ENCODE results near the gene TCIRG1. TPM values are rescaled to one million over a fixed set of nuclear protein-coding genes. Genes with fewer than 3 reads are reported as not detected.

TCIRG1 gene
- total RNA-seq, 2 donors from 2014 or later = 187 to 207 TPM

DNA sequence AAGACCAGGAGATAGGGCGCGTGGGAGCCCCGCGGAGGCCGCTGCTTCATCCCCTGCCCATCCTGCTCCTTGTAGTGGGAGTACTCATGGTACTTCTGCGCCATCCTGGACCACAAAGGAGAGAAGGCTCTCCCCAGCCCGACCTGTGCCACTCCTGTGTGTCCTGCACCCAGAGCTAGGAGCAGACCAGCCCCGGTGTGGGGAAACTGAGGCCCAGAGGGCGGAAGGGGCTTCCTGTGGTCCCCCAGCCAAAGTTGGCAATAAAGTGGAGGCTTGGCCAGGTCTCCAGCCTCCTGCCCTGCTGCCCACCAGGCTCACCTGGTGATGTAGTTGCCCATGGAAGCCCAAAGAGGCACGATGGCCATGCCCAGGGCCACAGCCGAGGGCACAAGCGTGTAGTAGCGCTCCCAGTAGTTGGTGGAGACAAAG, 39.6 kb upstream of the TCIRG1 start:
- no peaks in the 10 kb centered on the region for H3K27me3 Mint-ChIP-seq

DNA sequence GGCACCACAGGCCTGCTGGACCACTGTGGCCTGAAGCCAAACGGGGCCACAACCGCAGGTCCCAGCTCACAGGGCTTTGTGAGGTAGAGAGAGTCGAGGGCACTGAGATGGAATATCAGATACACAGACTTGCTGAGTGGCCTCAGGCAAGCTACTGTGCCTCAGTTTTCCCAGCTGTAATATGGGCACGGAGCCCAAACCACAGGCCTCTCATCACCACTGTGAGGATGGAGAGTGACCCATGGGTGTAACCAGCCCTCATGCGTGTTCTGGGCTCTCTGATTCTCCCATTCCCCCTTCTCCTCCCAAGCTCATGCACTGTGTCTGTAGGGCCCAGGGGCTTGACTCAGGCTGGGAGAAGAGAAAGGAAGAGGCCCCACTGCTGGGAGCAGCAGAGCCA, 39.1 kb upstream of the TCIRG1 start:
- ATAC-seq (no peak), DNase-seq (no peak)
- no peaks in the 10 kb centered on the region for H3K36me3 Mint-ChIP-seq (ENCODE audit: low read depth)

More for the DNA sequence above, 39.6 kb upstream of the TCIRG1 start:
- H3K9me3 ChIP-seq (ENCODE audit: control insufficient read depth, low read length, poor library complexity, severe bottlenecking) = no peaks in the 10 kb centered on the region
- no peak for DNase-seq
- H3K4me3 Mint-ChIP-seq = no peak overlapping the region
- H3K36me3 Mint-ChIP-seq (ENCODE audit: low read depth) = no peaks in the 10 kb centered on the region
- peaks cover 24% of the 10 kb centered on the region for H3K4me1 Mint-ChIP-seq
- no peak overlapping the region for H3K27ac Mint-ChIP-seq
- no peak for ATAC-seq

DNA sequence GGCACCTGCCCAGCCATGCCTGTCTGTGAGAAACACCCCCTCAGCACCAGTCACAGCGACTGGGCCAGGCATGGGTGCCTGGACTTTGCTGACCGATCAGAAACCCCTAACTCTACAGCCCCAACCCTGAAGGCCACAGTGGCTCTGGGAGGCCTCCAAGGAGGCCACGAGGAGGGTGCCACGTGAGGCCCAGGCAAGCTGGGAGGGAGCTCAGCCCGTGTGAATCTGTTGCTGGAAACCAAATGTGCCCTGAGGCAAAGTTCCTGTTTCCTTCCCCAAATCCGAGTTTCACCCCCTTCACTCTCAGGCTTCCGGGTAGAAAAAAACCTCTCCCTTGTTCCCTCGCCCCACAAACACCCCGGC, 36.3 kb upstream of the TCIRG1 start:
- Mint-ChIP-seq H3K27ac (peak overlapping the region; percentile 41), H3K4me1 (peaks cover 16% of the 10 kb centered on the region), H3K27me3 (no peaks in the 10 kb centered on the region), H3K4me3 (peak overlapping the region; percentile 75), H3K36me3 (ENCODE audit: low read depth) (no peaks in the 10 kb centered on the region)
- no peak for DNase-seq
- ATAC-seq = no peak
- H3K9me3 ChIP-seq (ENCODE audit: control insufficient read depth, low read length, poor library complexity, severe bottlenecking) = no peaks in the 10 kb centered on the region

More for the DNA sequence above, 39.1 kb upstream of the TCIRG1 start:
- Mint-ChIP-seq H3K4me1 (peaks cover 22% of the 10 kb centered on the region), H3K27ac (peak overlapping the region; percentile 24), H3K27me3 (no peaks in the 10 kb centered on the region), H3K4me3 (no peak overlapping the region)
- H3K9me3 ChIP-seq (ENCODE audit: control insufficient read depth, low read length, poor library complexity, severe bottlenecking) = no peaks in the 10 kb centered on the region

DNA sequence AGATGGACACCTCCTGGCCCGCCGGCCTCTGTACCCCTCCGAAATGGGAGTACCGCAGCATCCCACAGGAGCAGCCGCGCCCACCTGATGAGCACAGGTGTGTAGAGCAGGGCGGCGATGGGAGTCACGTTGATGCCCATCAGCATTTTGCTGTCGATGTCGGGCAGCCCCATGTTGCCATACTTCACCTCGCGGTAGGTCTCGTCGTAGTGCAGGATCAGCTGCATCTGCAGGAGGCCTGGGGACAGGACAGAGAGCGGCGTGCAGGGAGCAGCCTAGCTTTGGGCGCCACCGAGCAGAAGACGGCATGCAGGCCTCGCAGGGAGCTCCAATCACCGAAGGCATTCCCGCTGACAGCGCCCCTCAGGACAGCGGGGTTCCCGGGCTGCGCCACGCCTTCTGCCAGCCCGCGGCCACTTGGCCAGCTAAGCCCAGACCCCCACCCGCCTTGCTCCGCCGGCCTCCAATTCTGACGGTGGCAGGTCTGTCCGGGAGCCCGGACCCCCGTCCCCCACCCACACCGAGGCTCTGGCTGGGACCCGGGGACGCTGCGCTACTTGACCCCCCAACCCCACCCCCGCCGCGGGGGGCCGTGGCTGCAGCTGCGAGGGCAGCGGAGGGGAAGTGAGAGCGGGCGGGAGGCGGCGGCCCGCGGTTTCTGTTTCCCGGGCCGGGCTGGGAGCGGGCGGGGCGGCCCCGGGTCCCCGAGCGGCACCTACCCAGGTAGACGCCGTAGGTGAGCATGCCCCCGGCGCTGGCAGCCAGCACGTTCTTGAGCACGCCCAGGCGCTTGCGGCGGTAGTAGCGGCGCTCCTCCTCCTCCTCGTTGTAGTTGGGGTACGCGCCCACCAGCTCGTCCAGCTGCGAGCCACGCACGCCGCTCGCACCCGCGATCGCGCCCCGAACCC, 35.6 kb upstream of the TCIRG1 start:
- peak; percentile 47 to 49 (median 48) for DNase-seq
- H3K4me3 Mint-ChIP-seq = peak overlapping the region; percentile 91
- H3K36me3 Mint-ChIP-seq (ENCODE audit: low read depth) = no peaks in the 10 kb centered on the region
- peaks cover 14% of the 10 kb centered on the region for H3K4me1 Mint-ChIP-seq
- no peaks in the 10 kb centered on the region for H3K9me3 ChIP-seq (ENCODE audit: control insufficient read depth, low read length, poor library complexity, severe bottlenecking)
- no peaks in the 10 kb centered on the region for H3K27me3 Mint-ChIP-seq
- ATAC-seq = peak; percentile 84
- H3K27ac Mint-ChIP-seq = peak overlapping the region; percentile 41

DNA sequence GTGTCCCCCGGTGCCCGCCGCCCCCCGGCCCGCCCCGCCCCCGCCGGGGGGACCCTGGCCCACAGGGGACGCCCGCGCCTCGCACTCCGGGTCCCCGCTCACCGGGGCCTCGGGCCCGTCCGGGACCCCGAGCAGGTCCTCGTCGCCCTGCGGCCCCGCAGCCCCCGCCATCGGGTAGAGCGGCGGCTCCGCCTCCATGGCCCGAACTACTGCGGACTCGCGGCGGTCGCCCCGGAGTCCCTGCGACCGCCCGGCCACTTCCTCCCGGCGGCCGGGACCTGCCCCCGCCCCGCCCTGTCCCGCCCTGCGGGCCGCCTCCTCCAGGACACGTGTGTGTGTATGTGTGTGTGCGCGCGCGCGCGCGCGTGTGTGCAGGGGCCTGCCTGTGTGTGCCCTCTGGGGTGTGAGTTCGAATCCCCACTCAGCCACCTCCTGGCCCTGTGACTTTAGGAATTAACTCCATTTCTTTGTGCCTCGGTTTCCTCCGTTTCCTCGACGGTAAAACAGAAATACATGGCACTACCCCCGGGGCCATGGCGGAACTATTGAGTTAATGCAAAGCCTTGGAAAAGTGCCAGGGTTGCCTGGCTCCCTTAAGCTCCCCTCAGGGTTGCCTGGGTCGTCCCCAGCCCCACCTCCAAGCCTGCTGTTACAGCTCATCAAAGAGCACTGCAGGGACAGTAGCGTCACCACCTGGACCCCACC, 34.8 kb upstream of the TCIRG1 start, which contains the start of gene UNC93B1:
Gene UNC93B1, minus strand, starts transcription at position 252 of the 705 bp plus-strand sequence. Its CDS starts 54 bp downstream, at position 198.
- ATAC-seq = peak; percentile 88
- H3K27ac Mint-ChIP-seq = peak within 1 kb of the TSS; percentile 77
- peak within 1 kb of the TSS; percentile 91 for H3K4me3 Mint-ChIP-seq

DNA sequence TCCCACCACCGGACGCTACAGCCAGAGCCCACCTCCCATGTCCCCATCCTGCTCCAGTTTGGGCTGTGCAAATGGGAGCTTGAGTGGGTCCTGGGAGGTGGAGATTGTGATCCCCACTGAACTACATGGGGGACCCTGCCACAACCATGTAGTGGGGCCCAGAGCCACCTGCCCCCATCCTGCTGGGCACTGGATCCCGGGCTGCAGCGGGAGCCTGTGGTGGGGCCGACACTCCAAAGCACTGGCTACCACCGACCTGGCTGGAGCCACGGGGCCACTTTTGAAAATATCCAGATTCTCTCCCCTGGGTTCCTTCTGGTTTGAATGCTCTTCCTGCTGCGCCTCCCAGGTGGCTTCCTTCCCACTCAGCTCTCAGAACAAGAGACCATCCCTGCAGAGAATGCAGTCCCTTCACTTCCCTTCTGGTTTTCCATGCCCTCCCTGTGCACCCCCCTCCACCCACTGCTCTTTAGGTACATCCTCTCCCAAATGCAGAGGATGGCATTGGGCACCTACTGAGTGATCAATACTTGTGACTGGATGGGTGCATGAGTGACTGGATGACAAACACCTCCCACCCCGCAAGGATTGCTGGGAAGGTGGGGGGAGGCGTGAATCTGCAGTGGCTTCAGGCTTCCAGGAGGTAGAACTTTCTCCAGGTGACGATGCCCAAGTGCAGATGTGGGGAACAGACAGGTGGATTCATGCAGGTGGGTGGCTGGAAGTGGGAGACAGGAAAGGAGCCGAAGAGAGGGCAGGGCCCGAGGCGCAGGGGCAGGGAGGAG, 34.1 kb upstream of the TCIRG1 start:
- ATAC-seq = no peak
- no peak for DNase-seq
- H3K9me3 ChIP-seq (ENCODE audit: control insufficient read depth, low read length, poor library complexity, severe bottlenecking) = no peaks in the 10 kb centered on the region
- Mint-ChIP-seq H3K36me3 (ENCODE audit: low read depth) (no peaks in the 10 kb centered on the region), H3K4me1 (peaks cover 13% of the 10 kb centered on the region), H3K27me3 (peaks cover 6% of the 10 kb centered on the region), H3K27ac (peak overlapping the region; percentile 77), H3K4me3 (peak overlapping the region; percentile 91)

More for the DNA sequence above, 34.8 kb upstream of the TCIRG1 start, which contains the start of gene UNC93B1:
- peaks cover 3% of the 10 kb centered on the region for H3K27me3 Mint-ChIP-seq
- no peaks in the 10 kb centered on the region for H3K36me3 Mint-ChIP-seq (ENCODE audit: low read depth)
- peaks cover 11% of the 10 kb centered on the region for H3K4me1 Mint-ChIP-seq
- no peaks in the 10 kb centered on the region for H3K9me3 ChIP-seq (ENCODE audit: control insufficient read depth, low read length, poor library complexity, severe bottlenecking)
- peak; percentile 62 to 67 (median 64) for DNase-seq

DNA sequence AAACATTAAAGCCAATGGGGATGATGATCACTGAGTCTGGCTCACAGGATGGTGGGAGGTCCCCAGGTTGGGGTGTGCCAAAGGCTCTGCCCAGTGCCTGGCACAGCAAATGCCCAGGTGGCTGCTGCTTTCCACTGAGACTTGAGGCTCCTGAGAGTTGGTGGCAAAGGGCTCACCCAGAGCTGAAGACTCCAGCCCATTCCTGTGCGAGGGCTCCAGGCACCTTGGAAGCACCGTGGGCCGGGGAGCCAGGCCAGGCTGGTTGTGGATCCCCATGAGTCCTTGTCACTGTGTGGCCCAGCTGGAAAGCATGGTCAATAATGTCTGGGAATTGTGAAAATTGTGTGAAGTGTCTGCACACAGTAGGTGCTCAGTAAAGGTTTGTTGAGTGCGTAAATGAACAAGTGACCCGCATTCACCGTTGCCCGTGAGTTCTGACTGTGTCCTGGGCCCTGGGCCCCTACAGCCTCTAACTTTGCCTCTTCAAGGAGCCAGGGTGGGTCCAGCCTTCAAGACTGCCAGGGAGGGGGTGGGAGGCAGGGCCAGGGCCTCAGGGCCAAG, 32.1 kb upstream of the TCIRG1 start:
- Mint-ChIP-seq H3K36me3 (ENCODE audit: low read depth) (no peaks in the 10 kb centered on the region), H3K27ac (no peak overlapping the region), H3K4me3 (no peak overlapping the region)

DNA sequence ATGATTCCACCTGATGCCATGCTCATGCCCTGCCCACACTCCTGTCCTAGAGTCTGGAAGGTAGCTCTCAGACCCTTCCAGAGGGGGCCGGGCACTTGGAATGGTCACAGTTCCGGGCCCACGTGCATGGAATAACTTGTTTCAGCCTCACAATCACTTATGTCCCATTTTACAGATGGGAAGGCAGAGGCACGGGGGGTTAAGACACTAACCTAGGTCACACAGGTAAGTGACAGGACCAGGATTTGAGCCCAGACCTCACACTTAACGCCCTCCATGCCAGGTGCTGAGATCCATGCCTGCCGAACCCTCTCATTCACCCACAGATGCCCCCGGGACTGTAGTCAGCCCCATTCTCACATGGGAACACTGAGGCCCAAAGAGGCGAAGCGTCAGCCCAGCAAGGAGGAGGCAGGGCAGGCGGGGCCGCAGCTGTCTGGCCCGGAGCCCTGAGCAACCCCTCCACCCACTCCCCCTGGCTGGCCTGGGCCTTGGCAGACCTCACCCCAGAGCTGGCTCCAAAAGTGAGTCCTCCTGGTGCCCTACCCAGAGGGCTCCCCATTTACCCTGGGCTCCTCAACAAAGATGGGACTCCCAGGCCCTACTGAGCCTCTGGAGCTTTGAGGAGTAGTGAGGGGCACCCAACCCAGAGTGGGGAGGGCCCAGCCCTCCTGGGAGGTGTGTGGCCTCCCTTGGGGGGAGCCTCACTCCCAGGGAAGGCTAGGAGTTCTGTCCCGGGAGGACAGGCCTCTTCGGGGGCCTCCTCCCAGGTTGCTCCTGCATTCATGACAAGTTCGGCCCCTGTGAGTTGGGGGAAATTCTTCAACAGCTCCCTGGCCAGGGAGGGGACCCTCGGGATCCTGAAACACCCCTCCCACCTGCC, 31.1 kb upstream of the TCIRG1 start:
- Mint-ChIP-seq H3K4me1 (peaks cover 13% of the 10 kb centered on the region), H3K4me3 (no peak overlapping the region), H3K36me3 (ENCODE audit: low read depth) (no peaks in the 10 kb centered on the region), H3K27ac (no peak overlapping the region), H3K27me3 (peaks cover 6% of the 10 kb centered on the region)
- ATAC-seq (no peak), DNase-seq (no peak)
- H3K9me3 ChIP-seq (ENCODE audit: control insufficient read depth, low read length, poor library complexity, severe bottlenecking) = no peaks in the 10 kb centered on the region

More for the DNA sequence above, 32.1 kb upstream of the TCIRG1 start:
- DNase-seq = no peak
- ATAC-seq = no peak
- no peaks in the 10 kb centered on the region for H3K9me3 ChIP-seq (ENCODE audit: control insufficient read depth, low read length, poor library complexity, severe bottlenecking)
- Mint-ChIP-seq H3K4me1 (peaks cover 15% of the 10 kb centered on the region), H3K27me3 (peaks cover 6% of the 10 kb centered on the region)

DNA sequence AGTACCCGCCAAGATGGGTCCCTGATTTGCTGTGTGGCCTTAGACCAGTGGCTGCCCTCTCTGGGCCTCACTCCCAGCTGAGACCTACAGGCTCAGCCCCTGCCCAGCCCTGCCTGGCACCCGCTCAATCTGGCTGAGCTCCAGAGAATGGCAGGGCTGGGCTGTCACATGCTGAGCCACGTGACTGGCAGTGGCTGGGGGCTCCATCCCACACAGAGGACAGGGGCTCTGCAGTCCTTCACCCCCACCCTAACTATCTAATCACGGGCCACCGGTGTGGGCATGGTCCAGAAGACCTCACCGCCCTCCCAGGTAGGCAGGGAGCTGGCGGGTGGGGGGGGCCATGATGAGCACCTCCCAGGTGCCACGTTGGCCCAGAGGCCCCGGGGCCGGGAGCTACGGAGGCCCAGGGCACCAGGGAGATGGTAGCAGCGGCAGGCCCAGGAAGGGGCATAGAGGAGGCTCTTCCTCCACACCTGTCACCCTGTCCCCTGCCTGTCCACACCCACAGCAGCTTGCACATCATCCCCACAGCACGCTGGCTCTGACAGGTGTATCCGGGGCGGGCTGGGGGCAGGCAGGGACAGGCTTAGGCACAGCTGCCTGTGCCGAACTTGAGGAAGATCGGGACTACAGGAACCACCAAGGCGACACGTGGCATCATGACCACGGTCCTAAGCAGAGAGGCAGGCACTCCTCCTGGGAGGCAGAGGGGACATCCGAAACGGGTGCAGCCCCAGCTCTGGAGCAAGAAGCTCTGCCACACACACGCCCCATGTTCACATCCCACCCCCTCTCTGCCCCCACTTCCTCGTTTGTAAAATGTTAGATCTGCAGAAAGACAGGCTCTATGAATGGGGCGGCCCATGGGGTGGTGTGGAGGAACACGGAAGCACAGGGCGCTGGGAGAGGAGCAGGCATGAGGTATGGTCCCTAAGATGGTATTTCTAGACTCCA, 30.2 kb upstream of the TCIRG1 start:
- Mint-ChIP-seq H3K27me3 (peaks cover 7% of the 10 kb centered on the region), H3K4me1 (peaks cover 13% of the 10 kb centered on the region), H3K4me3 (no peak overlapping the region), H3K36me3 (ENCODE audit: low read depth) (no peaks in the 10 kb centered on the region), H3K27ac (peak overlapping the region; percentile 53)
- ATAC-seq = no peak
- no peaks in the 10 kb centered on the region for H3K9me3 ChIP-seq (ENCODE audit: control insufficient read depth, low read length, poor library complexity, severe bottlenecking)
- no peak for DNase-seq

DNA sequence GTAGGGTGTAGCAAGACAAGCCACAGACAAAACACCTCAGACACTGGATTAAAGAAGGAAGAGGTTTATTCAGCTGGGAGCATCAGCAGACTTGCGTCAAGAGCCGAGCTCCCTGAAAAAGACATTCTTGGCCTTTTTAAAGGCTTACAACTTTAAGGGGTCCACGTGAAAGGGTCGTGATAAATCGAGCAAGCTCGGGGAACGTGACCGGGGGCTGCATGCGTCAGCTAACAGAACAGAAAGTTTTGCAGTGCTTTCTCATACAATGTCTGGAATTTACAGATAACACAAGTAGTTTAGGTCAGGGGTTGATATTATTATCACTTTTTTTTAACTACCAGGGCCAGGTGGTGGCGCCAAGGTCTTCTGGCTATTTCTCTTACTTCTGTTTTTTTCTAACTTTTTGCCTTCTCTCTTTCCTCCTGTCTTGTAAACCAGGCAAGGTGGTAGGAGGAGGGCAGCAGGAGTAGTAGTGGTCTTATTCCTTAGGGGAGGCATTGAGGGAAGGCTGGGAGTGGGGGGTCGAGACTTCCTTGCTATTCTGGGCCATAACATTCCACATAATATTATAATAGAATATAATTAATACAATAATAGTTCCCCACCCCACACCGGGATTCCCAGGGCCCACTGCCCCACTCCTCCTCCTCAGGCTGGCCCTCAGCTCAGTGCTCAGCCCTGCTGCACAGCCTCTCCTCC, 29.3 kb upstream of the TCIRG1 start:
- peaks cover 10% of the 10 kb centered on the region for H3K4me1 Mint-ChIP-seq
- H3K4me3 Mint-ChIP-seq = no peak overlapping the region
- peaks cover 12% of the 10 kb centered on the region for H3K27me3 Mint-ChIP-seq
- H3K9me3 ChIP-seq (ENCODE audit: control insufficient read depth, low read length, poor library complexity, severe bottlenecking) = no peaks in the 10 kb centered on the region
- ATAC-seq (no peak), DNase-seq (no peak)
- peak overlapping the region; percentile 53 for H3K27ac Mint-ChIP-seq
- no peaks in the 10 kb centered on the region for H3K36me3 Mint-ChIP-seq (ENCODE audit: low read depth)

All from T-helper 17 cell (primary cell).